HepG2 (cell line): ENCODE measurements around the gene NFRKB. TPM values are rescaled to one million over a fixed set of nuclear protein-coding genes. Genes with fewer than 3 reads are reported as not detected.

Experiments
- CBX1 ChIP-seq: IDR thresholded peaks from one replicate; pipeline ENCODE4 v1.6.1; 2016; ENCODE audit warnings: antibody characterized with exemption, low read depth
- CSRNP1 ChIP-seq: sonication (generic); formaldehyde crosslinking; IDR thresholded peaks from 2 replicates; pipeline ENCODE4 v1.8.1; 2023; ENCODE audit warnings: mild to moderate bottlenecking, missing genetic modification reagents
- CSRNP2 ChIP-seq: sonication (generic); formaldehyde crosslinking; conservative IDR thresholded peaks from 2 replicates; pipeline ENCODE4 v1.8.0; 2022; ENCODE audit warnings: low read depth, missing genetic modification reagents
- HINFP ChIP-seq: sonication (generic); formaldehyde crosslinking; IDR thresholded peaks from 2 replicates; pipeline ENCODE4 v1.4.0; 2020; ENCODE audit warnings: low read depth, mild to moderate bottlenecking, missing genetic modification reagents
- JUND ChIP-seq: sonication (generic); formaldehyde crosslinking; IDR thresholded peaks from 2 replicates; pipeline ENCODE4 v1.8.0; 2022; ENCODE audit warnings: mild to moderate bottlenecking, missing genetic modification reagents
- MAFK ChIP-seq, 2 experiments: IDR thresholded peaks in 1 of 2; conservative IDR thresholded peaks in 1 of 2; 2 replicates each; pipeline ENCODE4 v1.6.1; 2011; ENCODE audit warnings: improper control_type of control experiment in 2 of 2, low read length in 2 of 2
- NFYB ChIP-seq: sonication (generic); formaldehyde crosslinking; IDR thresholded peaks from 2 replicates; pipeline ENCODE4 v1.4.0; 2020; ENCODE audit warnings: missing genetic modification reagents
- ZBTB33 ChIP-seq: sonication (generic); formaldehyde crosslinking; IDR thresholded peaks from 2 replicates; pipeline ENCODE4 v1.4.0; 2020; ENCODE audit warnings: missing genetic modification reagents
- ZBTB44 ChIP-seq: sonication (generic); formaldehyde crosslinking; IDR thresholded peaks from 2 replicates; pipeline ENCODE4 v1.4.0; 2020; ENCODE audit warnings: missing genetic modification reagents
- ZKSCAN8 ChIP-seq: IDR thresholded peaks from 2 replicates; pipeline ENCODE4 v1.6.1; 2016; ENCODE audit warnings: borderline replicate concordance, missing genetic modification reagents, missing compliant biosample characterization
- ZNF12 ChIP-seq: sonication (generic); formaldehyde crosslinking; IDR thresholded peaks from 2 replicates; pipeline ENCODE4 v1.5.0; 2020; ENCODE audit warnings: missing genetic modification reagents
- ZNF180 ChIP-seq: sonication (generic); formaldehyde crosslinking; IDR thresholded peaks from 2 replicates; pipeline ENCODE4 v1.4.0; 2020; ENCODE audit warnings: low read depth, missing genetic modification reagents, borderline replicate concordance
- ZNF776 ChIP-seq: sonication (generic); formaldehyde crosslinking; IDR thresholded peaks from 2 replicates; pipeline ENCODE4 v1.4.0; 2020; ENCODE audit warnings: mild to moderate bottlenecking, missing genetic modification reagents
- ZNF788 ChIP-seq: sonication (generic); formaldehyde crosslinking; IDR thresholded peaks from 2 replicates; pipeline ENCODE4 v1.5.0; 2020; ENCODE audit warnings: mild to moderate bottlenecking, missing genetic modification reagents, borderline replicate concordance
- polyA plus RNA-seq, 8 experiments: library from polyadenylated mRNA; depleted of rRNA in 3 of 8; stranded (reverse) in 7 of 8; unstranded in 1 of 8; fragments of >200 nt; fragmentation: Illumina TruSeq in 4 of 8; extraction: Trizol in 4 of 8; gene quantifications; 2 replicates each; pipeline versions ENCODE4 v1.2.1 to v1.2.3, GENCODE V29; 2011 to 2016; ENCODE audit warnings: low read depth in 4 of 8, missing spikeins in 1 of 8, mixed read lengths in 1 of 8; ENCODE audit not compliant: insufficient read depth in 1 of 8
- total RNA-seq, 5 experiments: library from RNA; depleted of rRNA; stranded (reverse); fragments of >200 nt; fragmentation: Illumina TruSeq; extraction: Trizol; gene quantifications; 2 replicates each; pipeline ENCODE4 v1.2.3, GENCODE V29; 2016; ENCODE audit warnings: low read depth in 1 of 5

The NFRKB gene
- total and polyA plus RNA-seq, 2 of the 13 experiments (the other 11 are each of a cell fraction or from before 2014, with no cell fraction given), result 22.9 to 23.7 TPM

- no peak for TF ChIP-seq HINFP (CRISPR knock-in tag)
- no peak for TF ChIP-seq CBX1
- no peak for TF ChIP-seq ZBTB44 (CRISPR knock-in tag)
- no peak for TF ChIP-seq ZNF776 (CRISPR knock-in tag)
- TF ChIP-seq MAFK (conservative IDR thresholded peaks at IDR 0.05 in 1 of 2, IDR thresholded peaks at IDR 0.05 in 1 of 2; ENCODE audit: low read length in 2 of 2), result peak; percentile 79 to 83
- peak; percentile 94 for TF ChIP-seq JUND (CRISPR knock-in tag)
- 0 out of 2 replicates have a peak, but pooled peaks have one; percentile 37 for TF ChIP-seq CSRNP1
- TF ChIP-seq ZNF788, result 0 out of 2 replicates have a peak, but pooled peaks have one; percentile 23
- no peak for TF ChIP-seq NFYB
- TF ChIP-seq ZKSCAN8, result no peak; the same call in 1 of the 2 replicates
- TF ChIP-seq ZNF12, result peak; percentile 71
- peak; percentile 88 for TF ChIP-seq ZBTB33
- TF ChIP-seq CSRNP2 (CRISPR knock-in tag), result no peak
- no peak for TF ChIP-seq ZNF180
Observed at GRCh38 chr11:129861702-129862522, 33.5 kb downstream of the NFRKB start (continued).
